Choroid plexus epithelial cell (primary cell): ENCODE measurements around the gene OR4K2.

Experiments used
- DNase-seq: peaks from one replicate; pipeline ENCODE4 v3.0.0-alpha.2; 2010; ENCODE audit warnings: low read depth
- H3K4me3 ChIP-seq: 2 replicates; pipeline ENCODE4 v1.5.1; 2011; ENCODE audit warnings: low read depth, mild to moderate bottlenecking, control low read depth, low read length, moderate library complexity
- CTCF ChIP-seq: conservative IDR thresholded peaks from 2 replicates; pipeline ENCODE4 v1.5.1; 2011; ENCODE audit warnings: low read depth, mild to moderate bottlenecking, control low read depth, inconsistent platforms, low read length, moderate library complexity

OR4K2 gene

DNA sequence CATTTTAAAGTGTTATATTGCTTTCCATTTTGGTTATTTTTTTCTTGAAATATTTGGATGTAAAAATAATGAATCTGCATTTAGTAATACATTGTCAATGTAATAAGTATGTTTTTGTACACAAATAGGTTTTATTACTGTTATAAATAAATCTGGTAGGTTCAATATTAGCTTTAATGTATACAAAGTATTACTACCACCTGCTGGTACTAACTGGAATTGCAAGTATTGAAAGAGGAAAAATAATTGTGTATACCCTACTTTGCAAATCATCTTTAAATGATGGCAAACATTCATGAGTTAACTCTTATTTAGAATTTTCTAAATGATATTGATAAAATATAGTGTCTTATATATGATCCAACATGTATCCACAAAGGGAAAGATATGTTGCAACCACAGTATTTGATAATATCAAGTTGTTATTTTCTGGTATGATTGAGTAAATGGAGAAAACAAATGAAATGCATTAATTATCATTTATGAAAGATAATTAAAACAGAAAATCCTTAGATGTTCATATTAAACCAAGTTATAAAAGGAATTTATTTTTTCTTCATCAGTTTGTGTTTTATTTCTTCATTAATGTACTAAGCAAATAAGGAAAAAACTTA lies 3.2 kb downstream of the OR4K2 start:
- peak; percentile 13 for DNase-seq
- no peak overlapping the region for H3K4me3 ChIP-seq
- TF ChIP-seq CTCF: peak; percentile 51

GRCh38 chr14:19895282-19895681 lies 20.3 kb downstream of the OR4K2 start:
- DNase-seq: no peak
- no peak for TF ChIP-seq CTCF
- H3K4me3 ChIP-seq: no peak overlapping the region

DNA sequence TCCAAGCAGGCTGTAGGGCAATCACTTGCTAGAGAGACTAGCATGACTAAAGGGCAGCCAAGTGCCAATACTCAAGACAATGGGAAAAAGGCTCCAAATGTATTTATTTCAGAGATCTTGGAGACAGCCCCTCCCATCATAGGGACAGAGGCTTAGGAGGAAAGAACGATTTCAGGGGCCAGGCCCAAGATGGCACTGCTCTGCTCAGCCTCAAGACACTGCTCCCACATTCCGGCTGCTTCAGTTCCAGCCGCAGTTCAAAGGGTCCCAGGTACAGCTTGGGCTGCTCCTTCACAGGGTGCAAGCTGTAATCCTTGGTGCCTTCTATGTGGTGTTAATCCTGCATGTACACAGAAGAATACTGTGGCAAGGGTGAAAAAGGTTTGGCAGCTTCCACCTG lies 26.1 kb downstream of the OR4K2 start:
- TF ChIP-seq CTCF: no peak
- H3K4me3 ChIP-seq: no peak overlapping the region
- DNase-seq: no peak

DNA sequence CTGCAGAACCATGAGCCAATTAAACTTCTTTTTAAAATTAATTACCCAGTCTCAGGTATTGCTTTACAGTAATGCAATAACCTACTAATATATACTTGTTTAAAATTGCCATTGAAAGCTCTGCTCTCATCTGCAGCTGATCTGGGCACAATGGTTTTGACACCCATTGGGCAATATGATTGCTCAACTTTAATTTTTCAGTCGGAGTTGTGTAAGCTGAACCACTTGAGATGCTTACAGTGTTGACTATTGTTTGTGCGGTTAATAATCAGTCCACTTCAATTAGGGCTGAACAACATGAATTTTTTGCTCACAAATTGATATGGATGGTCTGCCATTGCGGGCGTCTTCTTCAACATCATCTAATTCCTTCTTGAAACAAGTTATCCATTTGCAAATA lies 27.5 kb downstream of the OR4K2 start:
- TF ChIP-seq CTCF: no peak
- no peak for DNase-seq

GRCh38 chr14:19906665-19907064 lies 31.7 kb downstream of the OR4K2 start:
- no peak for DNase-seq
- H3K4me3 ChIP-seq: no peak overlapping the region
- TF ChIP-seq CTCF: no peak

More for the DNA sequence above, 27.5 kb downstream of the OR4K2 start:
- H3K4me3 ChIP-seq: no peak overlapping the region

- no peak for DNase-seq
- TF ChIP-seq CTCF: no peak
- H3K4me3 ChIP-seq: no peak overlapping the region
Measured at GRCh38 chr14:19911114-19911513, 36.2 kb downstream of the OR4K2 start.

DNA sequence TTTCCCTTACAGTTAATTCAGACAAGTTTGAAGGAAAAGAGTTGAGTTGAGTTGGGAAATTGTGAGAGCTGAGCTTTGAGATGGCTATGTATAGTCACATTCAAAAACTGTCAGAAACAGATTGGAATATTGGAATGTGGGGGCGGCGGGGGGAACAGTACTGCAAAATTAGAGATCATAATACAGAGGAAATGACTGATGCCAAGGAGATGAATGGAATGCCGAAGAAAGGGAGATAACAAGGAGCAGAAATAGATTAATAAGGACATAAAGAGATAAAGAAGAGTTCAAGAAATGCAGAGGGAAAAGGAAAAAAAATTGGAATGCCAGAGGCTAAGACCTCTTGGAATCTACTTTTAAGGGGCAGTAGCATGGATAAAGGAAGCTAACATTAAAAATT lies 42.3 kb downstream of the OR4K2 start:
- TF ChIP-seq CTCF: no peak
- no peak for DNase-seq
- H3K4me3 ChIP-seq: no peak overlapping the region
